ENCODE measurements around the gene EDEM3.

EDEM3 gene

DNA sequence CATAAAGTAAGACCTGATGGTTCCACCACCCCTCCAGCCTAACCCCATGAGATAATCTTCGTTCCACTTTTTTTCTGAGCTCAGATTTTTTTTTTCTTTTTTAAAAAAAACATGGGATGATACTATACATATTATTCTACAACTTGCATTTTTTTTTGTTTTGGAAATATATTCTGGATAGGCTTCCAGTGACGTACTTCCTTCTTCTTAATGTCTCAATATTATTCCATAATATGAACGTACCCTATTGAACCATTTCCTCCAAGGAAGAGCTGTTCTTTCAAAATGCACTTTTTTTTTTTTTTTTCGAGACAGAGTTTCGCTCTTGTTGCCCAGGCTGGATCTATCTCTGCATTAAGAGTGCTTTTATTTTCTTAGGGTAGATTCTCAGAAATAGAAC, 1.5 kb downstream of the EDEM3 start:
- TF ChIP-seq, protein P1, sequence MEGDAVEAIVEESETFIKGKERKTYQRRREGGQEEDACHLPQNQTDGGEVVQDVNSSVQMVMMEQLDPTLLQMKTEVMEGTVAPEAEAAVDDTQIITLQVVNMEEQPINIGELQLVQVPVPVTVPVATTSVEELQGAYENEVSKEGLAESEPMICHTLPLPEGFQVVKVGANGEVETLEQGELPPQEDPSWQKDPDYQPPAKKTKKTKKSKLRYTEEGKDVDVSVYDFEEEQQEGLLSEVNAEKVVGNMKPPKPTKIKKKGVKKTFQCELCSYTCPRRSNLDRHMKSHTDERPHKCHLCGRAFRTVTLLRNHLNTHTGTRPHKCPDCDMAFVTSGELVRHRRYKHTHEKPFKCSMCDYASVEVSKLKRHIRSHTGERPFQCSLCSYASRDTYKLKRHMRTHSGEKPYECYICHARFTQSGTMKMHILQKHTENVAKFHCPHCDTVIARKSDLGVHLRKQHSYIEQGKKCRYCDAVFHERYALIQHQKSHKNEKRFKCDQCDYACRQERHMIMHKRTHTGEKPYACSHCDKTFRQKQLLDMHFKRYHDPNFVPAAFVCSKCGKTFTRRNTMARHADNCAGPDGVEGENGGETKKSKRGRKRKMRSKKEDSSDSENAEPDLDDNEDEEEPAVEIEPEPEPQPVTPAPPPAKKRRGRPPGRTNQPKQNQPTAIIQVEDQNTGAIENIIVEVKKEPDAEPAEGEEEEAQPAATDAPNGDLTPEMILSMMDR (IDR thresholded peaks at IDR 0.05; ENCODE audit: low read depth, low read length), result no peak
- no peak for DNase-seq (ENCODE audit: low read depth in 2 of 2)
- H3K4me3 ChIP-seq (replicated peaks in 1 of 2; ENCODE audit: low read depth in 2 of 2, low read length in 2 of 2), result peak overlapping the region; percentile 96 to 99

DNA sequence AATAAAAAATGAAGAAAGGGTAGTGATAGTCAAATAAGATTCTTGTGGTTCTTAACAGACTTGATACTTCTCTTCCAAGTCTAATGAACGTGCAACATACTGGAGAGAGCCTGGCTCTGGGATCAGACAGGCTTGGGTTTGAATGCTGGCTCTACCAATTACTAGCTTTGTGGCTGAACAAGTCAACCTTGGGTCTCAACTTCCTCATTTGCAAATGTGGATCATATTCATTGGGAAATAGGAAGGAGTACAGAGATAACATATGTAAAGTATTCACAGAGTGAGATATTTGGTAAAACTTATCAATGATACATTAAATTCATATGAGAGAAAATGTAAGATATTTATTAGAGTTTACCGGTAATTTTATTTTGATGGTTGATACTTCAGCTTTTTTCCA, 2.0 kb downstream of the EDEM3 start:
- DNase-seq (ENCODE audit: low read depth in 2 of 2), result no peak
- no peak overlapping the region for H3K4me3 ChIP-seq (replicated peaks in 1 of 2; ENCODE audit: low read depth in 2 of 2, low read length in 2 of 2)
- TF ChIP-seq, protein P1 (IDR thresholded peaks at IDR 0.05; ENCODE audit: low read depth, low read length), result no peak

DNA sequence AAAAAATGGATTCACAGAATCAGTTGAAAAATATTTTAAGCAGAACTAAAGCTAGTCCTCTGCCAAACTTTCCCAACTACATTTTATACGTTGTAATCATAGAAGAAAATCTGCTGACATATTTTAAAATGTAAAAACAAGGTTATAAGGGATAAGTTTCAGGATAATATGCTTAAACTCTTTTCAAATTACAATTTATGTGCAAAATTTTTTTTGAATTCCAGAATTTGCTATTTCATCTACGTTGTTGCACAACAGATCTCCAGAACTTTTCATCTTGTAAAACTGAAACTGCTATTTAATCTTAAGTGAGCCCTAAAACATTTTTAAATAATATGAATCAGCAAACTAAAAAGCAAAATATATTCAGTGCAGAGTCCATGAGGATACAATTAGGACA, 5.9 kb downstream of the EDEM3 start:
- no peak overlapping the region for H3K4me3 ChIP-seq (replicated peaks in 1 of 2; ENCODE audit: low read depth in 2 of 2, low read length in 2 of 2)
- DNase-seq (ENCODE audit: low read depth in 2 of 2), result peak in 1 of 2 donors; percentile 12
- TF ChIP-seq, protein P1 (IDR thresholded peaks at IDR 0.05; ENCODE audit: low read depth, low read length), result no peak

DNA sequence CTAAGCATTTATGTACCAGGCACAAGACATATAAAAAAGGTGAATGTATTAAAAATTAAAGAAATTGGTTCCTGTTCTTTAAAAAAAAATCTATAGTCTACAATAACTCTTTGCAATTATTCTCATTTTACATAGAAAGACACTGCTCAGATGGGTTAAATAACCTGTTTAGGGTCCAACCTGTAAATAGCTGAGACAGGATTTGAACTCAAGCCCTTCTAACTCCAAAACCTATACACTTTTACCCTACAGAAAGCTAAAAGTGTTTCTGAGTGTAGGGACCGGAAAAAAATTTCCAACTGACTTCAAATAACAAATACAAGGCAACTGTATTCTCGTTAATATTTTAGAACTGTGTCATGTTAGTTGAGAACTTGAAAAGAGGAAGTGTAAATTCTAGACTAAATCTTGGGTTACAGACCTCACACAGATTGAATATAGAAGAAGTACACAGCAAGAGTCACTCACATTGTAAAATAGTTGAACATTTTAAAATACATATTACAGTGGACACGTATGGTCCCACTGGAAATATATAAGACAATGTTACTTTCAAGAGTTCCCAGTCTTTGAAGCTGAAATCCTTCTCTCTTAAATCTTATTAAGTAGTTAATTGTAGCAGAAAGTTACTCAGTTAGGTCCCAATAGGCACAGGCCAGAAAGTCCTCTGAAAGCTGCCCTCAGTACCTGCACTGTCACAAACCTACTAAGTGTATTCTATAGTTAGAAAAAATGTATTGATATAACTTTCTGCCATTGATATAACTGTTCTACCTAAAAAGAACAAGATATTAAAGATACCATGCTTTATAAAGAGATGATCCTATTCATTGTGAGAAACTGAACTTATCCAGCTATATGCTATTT, 7.3 kb downstream of the EDEM3 start:
- TF ChIP-seq, protein P1 (IDR thresholded peaks at IDR 0.05; ENCODE audit: low read depth, low read length), result no peak
- DNase-seq (ENCODE audit: low read depth in 2 of 2), result no peak
- no peak overlapping the region for H3K4me3 ChIP-seq (replicated peaks in 1 of 2; ENCODE audit: low read depth in 2 of 2, low read length in 2 of 2)

DNA sequence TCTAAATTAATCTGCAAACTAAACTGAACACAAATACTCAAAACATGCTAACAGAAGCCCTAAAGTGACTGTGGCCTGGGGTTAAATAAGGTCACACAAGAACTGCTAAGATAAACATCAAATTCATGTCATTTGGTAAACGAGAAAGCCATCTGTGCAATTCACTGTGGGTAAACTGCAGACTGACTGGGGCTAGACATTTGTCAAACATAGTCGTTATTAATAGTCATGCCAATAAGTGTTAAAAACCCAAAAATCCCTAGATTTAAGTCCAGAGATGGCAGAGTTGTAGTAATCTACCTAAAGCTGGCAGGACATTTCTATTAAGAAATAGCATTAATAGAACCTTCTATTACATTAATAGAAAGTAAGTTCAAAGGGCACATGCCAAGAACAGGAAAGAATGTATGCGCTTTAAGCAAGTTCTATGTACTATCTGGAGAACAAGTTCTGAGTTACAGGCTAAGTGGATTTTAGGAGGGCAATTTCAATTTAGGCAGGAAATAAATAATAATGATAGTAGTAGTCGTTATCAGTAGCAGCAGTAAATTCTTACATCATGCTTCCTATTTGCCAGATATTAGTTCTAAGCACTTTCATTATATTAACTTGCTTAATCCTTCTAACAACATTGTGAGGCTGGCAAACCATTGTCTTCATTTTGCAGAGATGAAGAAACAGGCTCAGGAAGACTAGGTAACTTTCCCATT, 8.6 kb downstream of the EDEM3 start:
- DNase-seq (ENCODE audit: low read depth in 2 of 2), result peak in 1 of 2 donors; percentile 35
- no peak overlapping the region for H3K4me3 ChIP-seq (replicated peaks in 1 of 2; ENCODE audit: low read depth in 2 of 2, low read length in 2 of 2)
- TF ChIP-seq, protein P1 (IDR thresholded peaks at IDR 0.05; ENCODE audit: low read depth, low read length), result no peak

DNA sequence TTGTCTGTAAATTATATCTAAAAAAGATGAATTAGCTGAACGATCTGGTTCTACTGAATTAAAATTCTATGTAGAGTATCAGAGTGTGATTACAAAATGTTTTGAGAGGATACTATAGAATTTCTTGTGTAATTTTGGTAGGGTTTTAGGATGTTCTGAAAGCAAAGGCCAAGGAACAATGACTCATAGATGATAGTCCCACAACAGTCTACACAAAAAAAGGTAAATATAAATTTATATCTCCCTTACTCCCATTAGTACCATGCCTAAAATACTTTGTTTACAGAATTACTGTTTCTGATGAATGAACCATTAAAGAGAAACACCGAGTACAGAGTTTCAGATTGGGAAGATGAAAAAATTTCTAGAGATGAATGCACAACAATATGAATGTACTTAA, 9.5 kb downstream of the EDEM3 start:
- TF ChIP-seq, protein P1 (IDR thresholded peaks at IDR 0.05; ENCODE audit: low read depth, low read length), result no peak
- DNase-seq (ENCODE audit: low read depth in 2 of 2), result peak in 1 of 2 donors; percentile 16
- no peak overlapping the region for H3K4me3 ChIP-seq (replicated peaks in 1 of 2; ENCODE audit: low read depth in 2 of 2, low read length in 2 of 2)

Measured in cardiac fibroblast (primary cell).